Effector CD8-positive, alpha-beta T cell (primary cell): ENCODE data around the gene PPP6R3.
"Not testable (repeated sequence)": the region's sequence is repeated elsewhere in the genome, so short reads cannot be mapped to it uniquely, and the experiment has no call there.

Source experiments
- DNase-seq: peaks from one replicate; lab custom pipeline; 2025; lab: John Stamatoyannopoulos, UW

Gene PPP6R3

DNA sequence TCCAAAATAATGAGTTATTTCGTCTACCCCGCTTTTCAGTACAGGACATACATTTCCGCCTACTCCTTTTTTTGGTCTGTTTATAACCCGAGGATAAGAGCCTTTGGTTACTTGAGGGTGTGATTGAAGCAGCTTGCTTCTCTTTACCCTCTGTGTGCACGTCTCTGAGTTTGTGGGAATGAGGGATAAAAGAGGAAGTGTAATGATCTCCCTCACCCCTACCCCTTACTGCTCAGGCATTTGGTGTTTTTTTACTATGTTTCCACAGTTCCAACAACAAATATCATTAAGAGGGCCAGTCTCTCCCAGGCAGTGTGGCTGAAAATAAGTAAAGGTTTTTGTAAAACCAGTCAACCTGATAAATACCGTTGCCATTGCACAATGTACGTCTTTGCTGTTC, 140.6 kb downstream of the PPP6R3 start:
- no peak for DNase-seq

DNA sequence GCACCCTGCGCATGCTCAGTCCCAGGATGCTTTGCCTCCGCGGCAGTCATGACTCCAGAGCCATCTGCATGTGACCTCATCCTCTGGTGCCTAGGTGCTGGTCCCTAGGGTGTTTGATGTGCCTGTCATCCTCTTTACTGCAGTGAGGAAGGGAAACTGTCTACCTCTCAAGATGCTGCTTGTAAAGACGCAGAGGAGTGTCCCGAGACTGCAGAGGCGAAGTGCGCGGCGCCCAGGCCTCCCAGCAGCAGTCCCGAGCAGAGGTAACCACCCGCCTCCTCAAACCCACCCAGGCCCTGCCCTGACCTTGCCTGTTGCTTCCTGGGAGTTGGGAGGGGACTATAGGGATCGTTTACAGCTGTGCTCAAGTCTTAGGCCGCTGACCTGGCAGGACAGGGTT, 149.2 kb downstream of the PPP6R3 start:
- no peak for DNase-seq

DNA sequence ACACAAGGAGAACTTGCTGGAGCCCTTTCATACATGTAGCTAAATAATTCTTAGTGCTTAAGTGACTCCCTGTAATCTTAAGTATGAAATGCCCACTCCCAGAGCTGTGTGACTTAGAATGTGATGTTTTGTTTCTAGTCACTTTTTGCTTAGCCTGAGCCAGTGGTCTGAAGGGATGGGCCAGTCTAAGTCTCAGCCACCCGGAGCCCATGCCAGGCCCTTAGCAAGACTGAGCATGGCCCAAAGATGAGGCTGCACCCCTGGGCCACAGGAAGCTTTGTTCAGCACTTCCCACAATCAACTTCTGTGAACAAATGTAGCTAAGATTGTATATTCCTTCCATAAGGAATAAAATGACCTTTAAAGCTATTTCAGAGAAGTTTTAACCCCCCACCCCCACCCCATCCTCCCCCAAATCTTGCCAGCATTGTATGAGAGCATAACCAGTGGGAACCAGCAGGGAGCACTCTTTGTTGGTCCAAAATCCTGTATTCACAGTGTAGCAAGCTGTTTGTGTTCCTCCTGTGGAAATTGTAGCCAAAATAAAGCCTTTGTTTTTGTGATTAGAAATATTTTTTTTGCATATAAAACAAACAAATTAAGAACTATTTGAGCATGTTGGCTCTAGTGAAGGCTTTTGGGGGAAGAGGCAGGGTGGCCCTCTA, 150.0 kb downstream of the PPP6R3 start:
- DNase-seq = no peak

GRCh38 chr11:68615657-68616056, 155.1 kb downstream of the PPP6R3 start:
- DNase-seq = no peak

DNA sequence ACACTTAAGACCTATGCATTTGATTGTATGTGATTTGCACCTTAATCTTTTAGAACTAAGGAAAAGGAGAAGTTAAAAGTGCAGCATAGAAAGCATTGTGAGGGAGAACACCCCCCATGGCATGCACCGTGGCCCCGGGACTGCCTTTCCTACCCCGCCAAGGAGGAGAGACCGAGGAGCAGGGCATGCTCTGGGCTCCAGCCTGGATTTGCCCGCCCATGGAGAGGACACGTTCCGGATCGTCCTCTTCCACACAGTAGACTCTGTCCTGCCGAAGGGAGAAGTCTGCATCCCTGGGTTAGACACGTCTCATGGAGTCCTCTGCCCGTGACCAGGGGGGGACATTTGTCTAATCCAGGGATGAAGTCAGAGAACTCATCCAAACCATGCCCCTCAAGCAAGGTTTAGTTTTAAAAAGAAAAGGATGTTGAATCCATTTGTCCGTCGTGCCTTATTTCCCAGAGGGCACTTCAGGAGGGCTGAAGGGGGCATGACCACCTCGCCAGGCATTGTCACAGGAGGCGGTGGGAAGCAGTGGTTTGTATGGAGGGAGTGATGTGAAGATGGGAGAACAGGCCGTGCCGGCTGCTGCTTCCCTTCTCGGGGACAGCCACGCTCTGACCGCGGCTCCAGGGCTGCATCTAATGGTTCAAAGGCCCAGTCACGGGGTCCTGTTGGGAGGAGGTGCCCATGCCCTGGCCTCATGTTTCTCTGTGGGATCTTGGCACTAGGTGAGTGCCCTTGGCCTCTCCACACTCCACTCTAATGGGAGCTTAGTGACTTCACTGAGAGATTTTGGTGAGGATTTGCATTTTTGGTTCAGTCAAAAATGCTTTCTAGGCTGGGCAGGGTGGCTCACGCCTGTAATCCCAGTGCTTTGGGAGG, 157.6 kb downstream of the PPP6R3 start:
- no peak for DNase-seq

- no peak for DNase-seq
These were observed 161.3 kb downstream of the PPP6R3 start for GRCh38 chr11:68621826-68622225.

- DNase-seq = not testable (repeated sequence)
These were observed 163.2 kb downstream of the PPP6R3 start for GRCh38 chr11:68623706-68624105.

DNA sequence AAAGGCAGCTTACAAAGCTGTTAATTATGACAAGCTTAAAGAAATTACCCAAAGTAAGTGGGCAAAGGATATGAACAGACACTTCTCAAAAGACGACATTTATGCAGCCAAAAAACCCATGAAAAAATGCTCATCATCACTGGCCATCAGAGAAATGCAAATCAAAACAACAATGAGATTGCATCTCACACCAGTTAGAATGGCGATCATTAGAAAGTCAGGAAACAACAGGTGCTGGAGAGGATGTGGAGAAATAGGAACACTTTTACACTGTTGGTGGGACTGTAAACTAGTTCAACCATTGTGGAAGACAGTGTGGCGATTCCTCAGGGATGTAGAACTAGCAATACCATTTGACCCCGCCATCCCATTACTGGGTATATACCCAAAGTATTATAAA, 164.5 kb downstream of the PPP6R3 start:
- DNase-seq = not testable (repeated sequence)

DNA sequence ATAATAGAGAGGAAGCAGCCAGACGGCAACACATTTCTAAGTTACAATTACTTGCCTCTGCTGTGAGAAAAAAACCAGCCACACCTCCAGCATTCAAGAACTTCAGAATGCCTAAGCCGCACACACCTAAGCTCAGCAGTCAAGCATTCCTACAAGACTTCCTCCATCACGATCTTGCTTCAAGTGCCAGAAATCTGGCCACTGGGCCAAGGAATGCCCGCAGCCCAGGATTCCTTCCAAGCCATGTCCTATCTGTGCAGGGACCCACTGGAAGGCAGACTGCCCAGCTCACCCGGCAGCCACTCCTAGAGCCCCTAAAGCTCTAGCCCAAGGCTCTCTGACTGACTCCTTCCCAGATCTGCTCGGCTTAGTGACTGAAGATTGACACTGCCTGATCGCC, 165.7 kb downstream of the PPP6R3 start:
- DNase-seq = not testable (repeated sequence)

GRCh38 chr11:68628837-68629236, 168.3 kb downstream of the PPP6R3 start:
- DNase-seq = not testable (repeated sequence)

GRCh38 chr11:68632375-68632774, 171.8 kb downstream of the PPP6R3 start:
- not testable (repeated sequence) for DNase-seq

GRCh38 chr11:68632802-68633201, 172.2 kb downstream of the PPP6R3 start:
- DNase-seq = peak; percentile 8

- not testable (repeated sequence) for DNase-seq
These were observed 174.1 kb downstream of the PPP6R3 start for GRCh38 chr11:68634606-68635005.

- not testable (repeated sequence) for DNase-seq
These were observed 174.6 kb downstream of the PPP6R3 start for GRCh38 chr11:68635172-68635571.

DNA sequence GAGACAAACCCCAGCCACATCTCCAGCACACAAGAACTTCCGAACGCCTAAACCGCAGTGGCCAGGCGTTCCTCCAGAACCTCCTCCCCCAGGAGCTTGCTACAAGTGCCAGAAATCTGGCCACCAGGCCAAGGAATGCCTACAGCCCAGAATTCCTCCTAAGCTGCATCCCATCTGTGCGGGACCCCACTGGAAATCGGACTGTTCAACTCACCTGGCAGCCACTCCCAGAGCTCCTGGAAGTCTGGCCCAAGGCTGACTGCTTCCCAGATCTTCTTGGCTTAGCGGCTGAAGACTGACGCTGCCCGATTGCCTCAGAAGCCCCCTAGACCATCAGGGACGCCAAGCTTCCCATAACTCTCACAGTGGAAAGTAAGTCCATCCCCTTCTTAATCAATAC, 175.3 kb downstream of the PPP6R3 start:
- DNase-seq = not testable (repeated sequence)

DNA sequence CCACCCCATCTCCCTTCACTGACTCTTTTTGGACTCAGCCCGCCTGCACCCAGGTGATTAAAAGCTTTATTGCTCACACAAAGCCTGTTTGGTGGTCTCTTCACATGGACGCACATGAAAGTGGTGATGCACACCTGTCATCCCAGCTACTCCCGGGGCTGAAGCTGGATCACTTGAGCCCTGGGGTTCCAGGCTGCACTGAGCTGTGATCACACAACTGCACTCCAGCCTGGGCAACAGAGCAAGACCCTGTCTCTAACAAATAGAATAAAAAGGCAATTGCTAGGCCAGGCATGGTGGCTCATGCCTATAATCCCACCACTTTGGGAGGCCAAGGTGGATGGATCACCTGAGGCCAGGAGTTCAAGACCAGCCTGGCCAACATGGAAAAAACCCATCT, 178.8 kb downstream of the PPP6R3 start:
- DNase-seq = not testable (repeated sequence)

DNA sequence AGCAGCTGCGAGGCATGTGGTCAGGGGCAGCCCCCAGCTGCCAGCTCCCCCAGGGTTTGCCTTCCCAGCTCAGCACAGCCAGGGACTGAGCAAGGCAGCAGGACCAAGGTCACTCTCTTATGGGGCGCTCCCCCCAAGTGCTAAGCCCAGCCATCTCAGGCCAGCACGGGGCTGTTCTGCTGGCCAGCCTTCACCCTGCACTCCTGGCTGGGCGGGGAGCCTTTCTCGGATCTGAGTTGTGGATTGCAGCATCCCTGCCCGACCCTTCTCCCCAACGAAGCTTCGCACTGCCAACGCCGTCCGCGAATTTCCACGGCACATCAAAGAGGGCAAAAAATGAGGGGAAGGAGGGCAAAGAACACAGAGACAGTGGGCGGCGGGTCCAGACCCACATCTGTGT, 181.3 kb downstream of the PPP6R3 start:
- DNase-seq = no peak

GRCh38 chr11:68643585-68643984, 183.0 kb downstream of the PPP6R3 start:
- DNase-seq = no peak

DNA sequence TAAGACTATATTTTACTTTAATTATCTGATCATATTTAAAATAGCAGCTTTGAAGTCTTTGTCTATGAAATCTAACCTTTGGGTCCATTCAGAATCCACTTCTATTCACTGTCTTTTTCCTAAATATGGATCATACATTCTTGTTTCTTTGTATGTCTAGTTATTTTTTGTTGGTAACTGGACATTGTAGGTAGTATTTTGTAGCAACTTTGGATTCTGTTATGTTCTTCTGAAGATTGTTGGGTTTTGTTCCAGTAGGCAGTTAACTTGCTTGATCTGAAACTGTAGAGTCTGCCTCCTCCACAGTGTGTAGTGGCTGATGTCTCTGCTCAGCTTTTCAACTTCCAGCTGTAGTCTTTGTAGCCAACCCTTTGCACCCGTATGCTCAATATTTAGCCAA, 186.3 kb downstream of the PPP6R3 start:
- no peak for DNase-seq

GRCh38 chr11:68649851-68650555, 189.5 kb downstream of the PPP6R3 start:
- DNase-seq = no peak

DNA sequence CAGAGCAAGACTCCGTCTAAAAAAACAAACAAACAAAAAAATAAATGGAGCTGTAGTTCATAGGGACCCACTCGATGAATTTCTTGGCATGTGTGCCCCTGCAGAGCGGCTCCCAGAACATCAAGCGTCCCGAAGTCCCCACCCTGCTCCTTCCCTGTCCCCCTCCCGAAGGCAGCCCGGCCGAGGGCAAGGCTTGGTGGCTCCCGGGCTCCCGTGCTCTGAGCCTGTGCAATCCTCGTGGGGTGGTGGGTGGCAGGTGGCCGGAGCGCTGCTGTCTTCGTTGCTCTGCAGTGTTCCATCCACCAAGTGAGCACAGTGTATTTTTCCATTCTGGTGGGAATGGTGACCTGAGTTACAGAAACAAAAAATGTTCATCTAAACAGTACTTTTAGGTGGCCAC, 190.2 kb downstream of the PPP6R3 start:
- DNase-seq = no peak

DNA sequence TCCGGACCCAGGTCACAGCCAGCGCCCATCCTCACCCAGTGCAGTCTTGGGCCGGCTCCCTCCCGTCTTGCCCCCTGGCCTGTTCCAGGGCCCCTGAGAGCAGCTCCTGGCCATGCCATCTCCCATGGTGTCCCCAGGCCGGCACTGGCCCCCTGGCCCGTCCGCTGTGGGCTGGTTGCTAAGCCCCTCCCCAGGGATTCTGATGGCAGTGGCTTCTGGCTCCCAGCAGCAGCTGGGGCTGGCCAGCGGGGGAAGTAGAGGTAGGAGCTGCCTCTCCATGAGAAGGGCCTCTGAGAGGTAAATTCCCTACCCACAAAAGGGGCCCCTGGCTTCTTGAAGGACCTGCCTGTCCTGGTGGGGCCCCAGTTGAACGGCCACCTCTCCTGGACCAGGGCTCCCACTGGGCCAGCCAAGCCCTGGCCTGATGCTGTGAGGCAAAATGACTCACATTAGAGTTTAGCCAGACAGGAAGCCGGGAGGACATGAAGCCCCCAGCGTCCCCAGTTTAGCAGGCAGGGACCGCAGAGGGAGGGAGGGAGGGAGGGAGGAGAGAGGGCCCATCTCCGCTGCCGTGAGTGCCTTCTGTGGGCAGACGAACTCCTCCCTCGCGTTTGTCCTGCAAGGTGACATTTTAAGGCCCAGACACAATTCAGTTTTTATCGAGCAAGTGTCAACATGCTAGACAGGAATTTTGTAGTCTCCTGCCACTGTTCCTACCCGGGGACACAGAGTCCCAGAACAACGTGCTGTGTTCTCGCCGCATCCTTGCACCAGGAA, 190.8 kb downstream of the PPP6R3 start:
- no peak for DNase-seq
